ENCODE data around the gene FAAH2. TPM values are rescaled to one million over a fixed set of nuclear protein-coding genes. Genes with fewer than 3 reads are reported as not detected.

Gene FAAH2, protein sequence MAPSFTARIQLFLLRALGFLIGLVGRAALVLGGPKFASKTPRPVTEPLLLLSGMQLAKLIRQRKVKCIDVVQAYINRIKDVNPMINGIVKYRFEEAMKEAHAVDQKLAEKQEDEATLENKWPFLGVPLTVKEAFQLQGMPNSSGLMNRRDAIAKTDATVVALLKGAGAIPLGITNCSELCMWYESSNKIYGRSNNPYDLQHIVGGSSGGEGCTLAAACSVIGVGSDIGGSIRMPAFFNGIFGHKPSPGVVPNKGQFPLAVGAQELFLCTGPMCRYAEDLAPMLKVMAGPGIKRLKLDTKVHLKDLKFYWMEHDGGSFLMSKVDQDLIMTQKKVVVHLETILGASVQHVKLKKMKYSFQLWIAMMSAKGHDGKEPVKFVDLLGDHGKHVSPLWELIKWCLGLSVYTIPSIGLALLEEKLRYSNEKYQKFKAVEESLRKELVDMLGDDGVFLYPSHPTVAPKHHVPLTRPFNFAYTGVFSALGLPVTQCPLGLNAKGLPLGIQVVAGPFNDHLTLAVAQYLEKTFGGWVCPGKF
- 0.58 and 0.76 TPM in 2 replicates for total RNA-seq (2011; cell fraction: chromatin; rRNA removed; ENCODE audit: low replicate concordance)
- 0.33 and 0.66 TPM in 2 replicates for total RNA-seq (2011; cell fraction: nucleolus; rRNA removed)
- total RNA-seq (2011; cell fraction: nucleoplasm; rRNA removed) = 1.0 and 3.1 TPM in 2 replicates
- total RNA-seq (2014; rRNA removed) (0.20 and 0.41 TPM in 2 replicates), total RNA-seq (2014; rRNA removed; fragmentation: Illumina TruSeq; extraction: Trizol) (0.47 and 0.80 TPM in 2 replicates), total RNA-seq (2015; rRNA removed; fragmentation: Illumina TruSeq; extraction: Trizol) (0.19 and 0.65 TPM in 2 replicates), total RNA-seq (2021) (0.38 and 0.47 TPM in 2 replicates), polyA plus RNA-seq (2011; rRNA removed) (0.19 and 0.20 TPM in 2 replicates), polyA plus RNA-seq (2014; fragmentation: Illumina TruSeq; extraction: Trizol) (0.28 and 0.33 TPM in 2 replicates), polyA plus RNA-seq (2014; fragmentation: Nextera tagmentation; extraction: Ambion mirVana) (1 to 10 TPM in 1 of 2 experiments, under 1 TPM in 1; 0.90 to 1.1 TPM), polyA plus RNA-seq (2014; rRNA removed) (0.07 and 0.26 TPM in 2 replicates), polyA minus RNA-seq (2011; rRNA and poly(A)+ RNA removed) (0.18 and 0.60 TPM in 2 replicates), Bru-seq, nascent RNA (percentile 26 among the genes with signal in this experiment), BruChase-seq, experiment 1, labeled RNA remaining after a 2-hour chase (percentile 34 among the genes with signal in this experiment), BruChase-seq, experiment 2, labeled RNA remaining after a 6-hour chase (percentile 32 among the genes with signal in this experiment)
- 0.21 and 0.32 TPM in 2 replicates for polyA plus RNA-seq (2011; cell fraction: cytosol; rRNA removed)
- polyA plus RNA-seq (2011; cell fraction: nucleus; rRNA removed) = 0.21 and 0.51 TPM in 2 replicates
- polyA plus RNA-seq (2012) = 0.42 and 0.90 TPM in 2 replicates
- polyA minus RNA-seq (2011; cell fraction: cytosol; rRNA and poly(A)+ RNA removed) = 0.38 TPM in 1 of 2 replicates, not detected in the other
- polyA minus RNA-seq (2011; cell fraction: nucleus; rRNA and poly(A)+ RNA removed) = 0.27 and 0.56 TPM in 2 replicates
- long read RNA-seq, experiment 1, partial matches to known transcripts = 0 of 1 reads
- long read RNA-seq, experiment 1, other reads (novel, unspliced or antisense) = 1 of 1 reads
- long read RNA-seq, experiment 2, partial matches to known transcripts = 0 of 1 reads
- long read RNA-seq, experiment 2, other reads (novel, unspliced or antisense) = 1 of 1 reads
- long read RNA-seq, experiment 3, partial matches to known transcripts = 0 of 2 reads
- long read RNA-seq, experiment 3, other reads (novel, unspliced or antisense) = 1 of 2 reads

DNA sequence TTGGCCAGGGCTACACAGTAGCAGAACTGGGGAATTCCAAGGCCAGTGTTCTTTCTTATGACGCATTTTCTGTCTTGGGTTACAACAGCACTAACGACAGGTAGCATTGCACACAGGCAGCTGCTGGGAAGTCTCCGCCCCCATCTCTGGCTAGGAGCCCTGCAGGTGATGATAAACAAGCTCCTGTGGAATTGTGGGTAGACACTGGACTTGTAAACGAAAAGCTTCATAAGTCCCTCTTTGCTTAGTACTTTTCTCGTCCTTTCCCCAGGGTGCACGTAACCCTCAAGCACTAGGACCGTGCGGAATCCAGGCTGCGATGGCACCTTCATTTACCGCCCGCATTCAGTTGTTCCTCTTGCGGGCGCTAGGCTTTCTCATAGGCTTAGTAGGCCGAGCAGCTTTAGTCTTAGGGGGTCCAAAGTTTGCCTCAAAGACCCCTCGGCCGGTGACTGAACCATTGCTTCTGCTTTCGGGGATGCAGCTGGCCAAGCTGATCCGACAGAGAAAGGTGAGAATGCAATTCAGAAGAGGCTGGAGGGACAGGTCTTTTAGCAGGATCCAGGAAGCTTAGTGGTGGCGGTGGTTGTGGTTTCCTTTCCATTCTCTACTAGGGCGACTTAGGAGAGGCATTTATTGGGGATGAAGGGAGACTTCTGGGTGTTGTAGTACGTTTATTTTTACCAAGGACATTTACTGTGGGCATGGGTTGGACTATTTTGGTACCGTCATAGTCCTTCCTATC is at the start of gene FAAH2:
TSS of gene FAAH2 (plus strand) at position 200 of the 745 bp plus-strand sequence. CDS start at position 320, 120 bp downstream.
- Histone ChIP-seq H3K27me3 (ENCODE audit: control insufficient read depth in 2 of 2, insufficient read depth in 2 of 2, low read length in 2 of 2) (no peaks in the 10 kb centered on the region), H3K79me2 (ENCODE audit: control insufficient read depth, insufficient read depth, low read length) (no peaks in the 10 kb centered on the region), H3K9ac (ENCODE audit: insufficient read depth in 1 of 2, low read depth in 2 of 2, low read length in 2 of 2) (peak within 1 kb of the TSS in 1 of 2 experiments; percentile 38; a peak in 3 of 4 replicates), H3K4me2 (ENCODE audit: insufficient read depth, low read length) (peak within 1 kb of the TSS; percentile 52), H3K27ac (ENCODE audit: extremely low read depth, low read depth, low read length) (peak within 1 kb of the TSS; percentile 33; the same call in 2 of the 3 replicates), H3K36me3 (ENCODE audit: control insufficient read depth, insufficient read depth, low read length) (no peaks in the 10 kb centered on the region), H3K4me1 (replicated peaks in 1 of 2; ENCODE audit: control insufficient read depth in 2 of 2, insufficient read depth in 2 of 2, low read length in 2 of 2) (no peaks in the 10 kb centered on the region), H4K20me1 (replicated peaks; ENCODE audit: control insufficient read depth, insufficient read depth, low read length) (no peaks in the 10 kb centered on the region), H3K4me3 (peak within 1 kb of the TSS; percentile 22; the same call in 1 of the 2 replicates), H2AFZ (ENCODE audit: low read depth, low read length) (peak within 1 kb of the TSS; percentile 45; the same call in 1 of the 2 replicates), H3K9me1 (ENCODE audit: control insufficient read depth, insufficient read depth, low read length) (no peaks in the 10 kb centered on the region), H3K9me3 (replicated peaks; ENCODE audit: control insufficient read depth, insufficient read depth, low read depth, low read length) (no peaks in the 10 kb centered on the region)
- ATAC-seq (peak; percentile 93), FAIRE-seq (no peak), DNase-seq (ENCODE audit: extremely low read depth in 1 of 4, low spot score in 3 of 4) (peak; percentile 2 to 37 (median 8))
- ChIA-PET CTCF (ENCODE audit: low intra/inter-chr PET ratio) (no interaction called here), POLR2A (no interaction called here)
- in situ Hi-C loops (cut with MboI) = no loop called here
- intact Hi-C loops (cut with micrococcal nuclease) = no loop called here
- no TSS peak for BruUV-seq (replicated peaks)
- WGBS (ENCODE audit: insufficient coverage, low coverage, missing lambda C conversion rate) = 11% methylated on average over 21 of the region's 22 CpGs
- no peak for TF ChIP-seq ZBTB17 (CRISPR knock-in tag; IDR thresholded peaks at IDR 0.05)
- TF ChIP-seq RBM22 (IDR thresholded peaks at IDR 0.05; ENCODE audit: low read depth, low read length, poor library complexity, severe bottlenecking) = no peak
- no peak for TF ChIP-seq SREBF2 (CRISPR knock-in tag; IDR thresholded peaks at IDR 0.05)
- no peak for TF ChIP-seq WHSC1 (IDR thresholded peaks at IDR 0.05; ENCODE audit: low read length)
- TF ChIP-seq ZNF174 (CRISPR knock-in tag; IDR thresholded peaks at IDR 0.05) = no peak
- TF ChIP-seq, protein P1, sequence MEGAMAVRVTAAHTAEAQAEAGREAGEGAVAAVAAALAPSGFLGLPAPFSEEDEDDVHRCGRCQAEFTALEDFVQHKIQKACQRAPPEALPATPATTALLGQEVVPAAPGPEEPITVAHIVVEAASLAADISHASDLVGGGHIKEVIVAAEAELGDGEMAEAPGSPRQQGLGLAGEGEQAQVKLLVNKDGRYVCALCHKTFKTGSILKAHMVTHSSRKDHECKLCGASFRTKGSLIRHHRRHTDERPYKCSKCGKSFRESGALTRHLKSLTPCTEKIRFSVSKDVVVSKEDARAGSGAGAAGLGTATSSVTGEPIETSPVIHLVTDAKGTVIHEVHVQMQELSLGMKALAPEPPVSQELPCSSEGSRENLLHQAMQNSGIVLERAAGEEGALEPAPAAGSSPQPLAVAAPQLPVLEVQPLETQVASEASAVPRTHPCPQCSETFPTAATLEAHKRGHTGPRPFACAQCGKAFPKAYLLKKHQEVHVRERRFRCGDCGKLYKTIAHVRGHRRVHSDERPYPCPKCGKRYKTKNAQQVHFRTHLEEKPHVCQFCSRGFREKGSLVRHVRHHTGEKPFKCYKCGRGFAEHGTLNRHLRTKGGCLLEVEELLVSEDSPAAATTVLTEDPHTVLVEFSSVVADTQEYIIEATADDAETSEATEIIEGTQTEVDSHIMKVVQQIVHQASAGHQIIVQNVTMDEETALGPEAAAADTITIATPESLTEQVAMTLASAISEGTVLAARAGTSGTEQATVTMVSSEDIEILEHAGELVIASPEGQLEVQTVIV (CRISPR knock-in tag; IDR thresholded peaks at IDR 0.05; ENCODE audit: borderline replicate concordance) = no peak
- TF ChIP-seq ZNF24 (IDR thresholded peaks at IDR 0.05) = peak; percentile 67
- TF ChIP-seq NCOA6 (IDR thresholded peaks at IDR 0.05) = no peak
- TF ChIP-seq PHF8 (IDR thresholded peaks at IDR 0.05; ENCODE audit: borderline replicate concordance, low read length) = peak; percentile 18; the same call in 1 of the 2 replicates
- TF ChIP-seq CTBP1 (IDR thresholded peaks at IDR 0.05; ENCODE audit: borderline replicate concordance) = 0 out of 2 replicates have a peak, but pooled peaks have one; percentile 16
- 0 out of 4 replicates have a peak, but pooled peaks of 1 of the 2 experiments have one; percentile 24 for TF ChIP-seq FOXK2 (conservative IDR thresholded peaks at IDR 0.05 in 1 of 2, IDR thresholded peaks at IDR 0.05 in 1 of 2; ENCODE audit: low read depth in 2 of 2)
- TF ChIP-seq CBFA2T2 (conservative IDR thresholded peaks at IDR 0.05) = no peak
- no peak for TF ChIP-seq RNF2 (IDR thresholded peaks at IDR 0.05)
- TF ChIP-seq ZNF561 (CRISPR knock-in tag; conservative IDR thresholded peaks at IDR 0.05) = no peak

Measured in K562 (cell line).